ENCODE data around the gene SRCAP.

GRCh38 chr16:30654856-30655255, 44.1 kb upstream of the SRCAP start:
- TF ChIP-seq CTCF (IDR thresholded peaks at IDR 0.05) (no peak), POLR2AphosphoS5 (IDR thresholded peaks at IDR 0.05) (no peak), POLR2A (IDR thresholded peaks at IDR 0.05) (no peak)
